Colonic mucosa (tissue), 2 donors: ENCODE results near the gene IL9R. TPM values are rescaled to one million over a fixed set of nuclear protein-coding genes. Genes with fewer than 3 reads are reported as not detected.

Experiments used
- total RNA-seq, 2 donors: library from RNA; stranded (reverse); fragmentation: NEBNext Ultra II Directional in 1 of 2; extraction: Animal tissue kit (Norgen Biotek cat#: 25700) in 1 of 2; gene quantifications; one replicate each; pipeline ENCODE4 v1.2.1, GENCODE V29; 2021
- donor health status: DM: no; HTN: no; CAD: no.
- donor health status: DM: no; HTN: no; CAD: no.

The IL9R gene
- total RNA-seq, 2 donors from 2014 or later: 0.42 to 0.50 TPM

Other genes with a start within 250 kb of the IL9R start
- 10 to 100 TPM; 29.4 to 34.0 TPM for gene VAMP7, start 116.4 kb upstream of the IL9R start, total RNA-seq